K562 (cell line): Measurements from ENCODE around the gene TNFAIP3. TPM values are rescaled to one million over a fixed set of nuclear protein-coding genes. Genes with fewer than 3 reads are reported as not detected.

Source experiments
- COPS2 ChIP-seq: fragments of 450-650 bp; conservative IDR thresholded peaks from 2 replicates; pipeline ENCODE4 v1.6.1; 2016; ENCODE audit warnings: mild to moderate bottlenecking, moderate library complexity
- IRF2 ChIP-seq: sonication (generic); formaldehyde crosslinking; IDR thresholded peaks from 2 replicates; pipeline ENCODE4 v1.8.1; 2022; ENCODE audit warnings: mild to moderate bottlenecking, missing genetic modification reagents
- KAT8 ChIP-seq: fragments of 450-650 bp; IDR thresholded peaks from 2 replicates; pipeline ENCODE4 v1.6.1; 2016; ENCODE audit warnings: low read depth, mild to moderate bottlenecking
- L3MBTL2 ChIP-seq: fragments of 450-650 bp; IDR thresholded peaks from 2 replicates; pipeline ENCODE4 v1.6.1; 2016; ENCODE audit warnings: mild to moderate bottlenecking, moderate library complexity
- NCOA6 ChIP-seq: fragments of 450-650 bp; IDR thresholded peaks from 2 replicates; pipeline ENCODE4 v1.6.1; 2017; ENCODE audit warnings: mild to moderate bottlenecking
- PTRF ChIP-seq: fragments of 450-650 bp; IDR thresholded peaks from 2 replicates; pipeline ENCODE4 v1.6.1; 2016; ENCODE audit warnings: mild to moderate bottlenecking, missing genetic modification characterization, missing compliant biosample characterization
- SAFB ChIP-seq: fragments of 200-400 bp; formaldehyde crosslinking; IDR thresholded peaks from 2 replicates; pipeline ENCODE4 v1.6.1; 2017; ENCODE audit warnings: low read depth, low read length, borderline replicate concordance
- TBP ChIP-seq: optimal IDR thresholded peaks from 2 replicates; pipeline ENCODE3; 2011; ENCODE audit warnings: low read depth, low read length, improper control_type of control experiment
- ZNF668 ChIP-seq: fragments of 250-450 bp; sonication (Bioruptor Pico); IDR thresholded peaks from 2 replicates; pipeline ENCODE4 v1.8.0; 2022; ENCODE audit warnings: mild to moderate bottlenecking, inconsistent platforms
- polyA plus RNA-seq, 8 experiments: library from polyadenylated mRNA; depleted of rRNA in 4 of 8; stranded (reverse) in 5 of 8; unstranded in 3 of 8; fragments of >200 nt; fragmentation: Nextera tagmentation in 2 of 8; fragmentation: Illumina TruSeq in 1 of 8; extraction: Ambion mirVana in 2 of 8; extraction: Trizol in 1 of 8; gene quantifications; 2 replicates each; pipeline versions ENCODE4 v1.2.1 to v1.2.3, GENCODE V29; 2011 to 2014; ENCODE audit warnings: inconsistent platforms in 1 of 8, missing spikeins in 1 of 8
- total RNA-seq, 7 experiments: library from RNA; depleted of rRNA in 6 of 7; stranded (reverse); fragments of >200 nt in 6 of 7; fragmentation: Illumina TruSeq in 2 of 7; extraction: Trizol in 2 of 7; gene quantifications; 2 replicates each; pipeline versions ENCODE4 v1.2.1 to v1.2.3, GENCODE V29; 2011 to 2021; ENCODE audit warnings: low replicate concordance in 1 of 7
- TF ChIP-seq, protein P1 (sequence below): fragments of 450-650 bp; IDR thresholded peaks from 2 replicates; pipeline ENCODE4 v1.6.1; 2016; ENCODE audit warnings: mild to moderate bottlenecking, moderate library complexity
- TF ChIP-seq, protein P2 (sequence below): fragments of 450-650 bp; formaldehyde crosslinking; IDR thresholded peaks from 2 replicates; pipeline ENCODE4 v1.4.0; 2020; ENCODE audit warnings: mild to moderate bottlenecking, mixed read lengths
- TF ChIP-seq, protein P3 (sequence below): fragments of 200-800 bp; sonication (Bioruptor generic); IDR thresholded peaks from 2 replicates; pipeline ENCODE4 v1.6.1; 2017; ENCODE audit warnings: missing genetic modification characterization, missing compliant biosample characterization

Gene TNFAIP3
- total and polyA plus RNA-seq, 9 of the 15 experiments (the other 6 are each of a cell fraction or from before 2014, with no cell fraction given), result 0.79 to 17.0 (median 6.4) TPM

DNA sequence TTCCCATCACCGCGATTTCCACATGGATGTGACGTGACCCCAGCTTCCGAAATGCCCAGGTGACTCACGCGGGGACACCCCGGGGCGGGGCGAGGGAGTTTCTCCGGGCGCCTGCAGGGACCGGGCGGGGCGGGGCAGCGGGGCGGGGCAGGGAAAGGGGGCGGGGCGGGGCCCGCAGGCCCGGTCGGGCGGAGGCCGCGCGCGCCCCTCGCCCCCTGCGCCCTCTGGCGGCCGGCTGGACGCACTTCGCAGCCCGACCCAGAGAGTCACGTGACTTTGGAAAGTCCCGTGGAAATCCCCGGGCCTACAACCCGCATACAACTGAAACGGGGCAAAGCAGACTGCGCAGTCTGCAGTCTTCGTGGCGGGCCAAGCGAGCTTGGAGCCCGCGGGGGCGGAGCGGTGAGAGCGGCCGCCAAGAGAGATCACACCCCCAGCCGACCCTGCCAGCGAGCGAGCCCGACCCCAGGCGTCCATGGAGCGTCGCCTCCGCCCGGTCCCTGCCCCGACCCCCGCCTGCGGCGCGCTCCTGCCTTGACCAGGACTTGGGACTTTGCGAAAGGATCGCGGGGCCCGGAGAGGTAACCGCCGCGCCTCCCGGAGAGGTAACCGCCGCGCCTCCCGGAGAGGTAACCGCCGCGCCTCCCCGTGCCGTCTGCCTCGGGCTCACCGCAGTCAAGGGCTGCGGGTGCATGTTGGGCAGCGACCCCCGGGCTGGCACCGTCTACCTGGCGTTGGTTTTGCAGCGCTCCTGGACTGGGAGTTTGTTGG is at the start of gene TNFAIP3 (continued):
- TF ChIP-seq, protein P1, sequence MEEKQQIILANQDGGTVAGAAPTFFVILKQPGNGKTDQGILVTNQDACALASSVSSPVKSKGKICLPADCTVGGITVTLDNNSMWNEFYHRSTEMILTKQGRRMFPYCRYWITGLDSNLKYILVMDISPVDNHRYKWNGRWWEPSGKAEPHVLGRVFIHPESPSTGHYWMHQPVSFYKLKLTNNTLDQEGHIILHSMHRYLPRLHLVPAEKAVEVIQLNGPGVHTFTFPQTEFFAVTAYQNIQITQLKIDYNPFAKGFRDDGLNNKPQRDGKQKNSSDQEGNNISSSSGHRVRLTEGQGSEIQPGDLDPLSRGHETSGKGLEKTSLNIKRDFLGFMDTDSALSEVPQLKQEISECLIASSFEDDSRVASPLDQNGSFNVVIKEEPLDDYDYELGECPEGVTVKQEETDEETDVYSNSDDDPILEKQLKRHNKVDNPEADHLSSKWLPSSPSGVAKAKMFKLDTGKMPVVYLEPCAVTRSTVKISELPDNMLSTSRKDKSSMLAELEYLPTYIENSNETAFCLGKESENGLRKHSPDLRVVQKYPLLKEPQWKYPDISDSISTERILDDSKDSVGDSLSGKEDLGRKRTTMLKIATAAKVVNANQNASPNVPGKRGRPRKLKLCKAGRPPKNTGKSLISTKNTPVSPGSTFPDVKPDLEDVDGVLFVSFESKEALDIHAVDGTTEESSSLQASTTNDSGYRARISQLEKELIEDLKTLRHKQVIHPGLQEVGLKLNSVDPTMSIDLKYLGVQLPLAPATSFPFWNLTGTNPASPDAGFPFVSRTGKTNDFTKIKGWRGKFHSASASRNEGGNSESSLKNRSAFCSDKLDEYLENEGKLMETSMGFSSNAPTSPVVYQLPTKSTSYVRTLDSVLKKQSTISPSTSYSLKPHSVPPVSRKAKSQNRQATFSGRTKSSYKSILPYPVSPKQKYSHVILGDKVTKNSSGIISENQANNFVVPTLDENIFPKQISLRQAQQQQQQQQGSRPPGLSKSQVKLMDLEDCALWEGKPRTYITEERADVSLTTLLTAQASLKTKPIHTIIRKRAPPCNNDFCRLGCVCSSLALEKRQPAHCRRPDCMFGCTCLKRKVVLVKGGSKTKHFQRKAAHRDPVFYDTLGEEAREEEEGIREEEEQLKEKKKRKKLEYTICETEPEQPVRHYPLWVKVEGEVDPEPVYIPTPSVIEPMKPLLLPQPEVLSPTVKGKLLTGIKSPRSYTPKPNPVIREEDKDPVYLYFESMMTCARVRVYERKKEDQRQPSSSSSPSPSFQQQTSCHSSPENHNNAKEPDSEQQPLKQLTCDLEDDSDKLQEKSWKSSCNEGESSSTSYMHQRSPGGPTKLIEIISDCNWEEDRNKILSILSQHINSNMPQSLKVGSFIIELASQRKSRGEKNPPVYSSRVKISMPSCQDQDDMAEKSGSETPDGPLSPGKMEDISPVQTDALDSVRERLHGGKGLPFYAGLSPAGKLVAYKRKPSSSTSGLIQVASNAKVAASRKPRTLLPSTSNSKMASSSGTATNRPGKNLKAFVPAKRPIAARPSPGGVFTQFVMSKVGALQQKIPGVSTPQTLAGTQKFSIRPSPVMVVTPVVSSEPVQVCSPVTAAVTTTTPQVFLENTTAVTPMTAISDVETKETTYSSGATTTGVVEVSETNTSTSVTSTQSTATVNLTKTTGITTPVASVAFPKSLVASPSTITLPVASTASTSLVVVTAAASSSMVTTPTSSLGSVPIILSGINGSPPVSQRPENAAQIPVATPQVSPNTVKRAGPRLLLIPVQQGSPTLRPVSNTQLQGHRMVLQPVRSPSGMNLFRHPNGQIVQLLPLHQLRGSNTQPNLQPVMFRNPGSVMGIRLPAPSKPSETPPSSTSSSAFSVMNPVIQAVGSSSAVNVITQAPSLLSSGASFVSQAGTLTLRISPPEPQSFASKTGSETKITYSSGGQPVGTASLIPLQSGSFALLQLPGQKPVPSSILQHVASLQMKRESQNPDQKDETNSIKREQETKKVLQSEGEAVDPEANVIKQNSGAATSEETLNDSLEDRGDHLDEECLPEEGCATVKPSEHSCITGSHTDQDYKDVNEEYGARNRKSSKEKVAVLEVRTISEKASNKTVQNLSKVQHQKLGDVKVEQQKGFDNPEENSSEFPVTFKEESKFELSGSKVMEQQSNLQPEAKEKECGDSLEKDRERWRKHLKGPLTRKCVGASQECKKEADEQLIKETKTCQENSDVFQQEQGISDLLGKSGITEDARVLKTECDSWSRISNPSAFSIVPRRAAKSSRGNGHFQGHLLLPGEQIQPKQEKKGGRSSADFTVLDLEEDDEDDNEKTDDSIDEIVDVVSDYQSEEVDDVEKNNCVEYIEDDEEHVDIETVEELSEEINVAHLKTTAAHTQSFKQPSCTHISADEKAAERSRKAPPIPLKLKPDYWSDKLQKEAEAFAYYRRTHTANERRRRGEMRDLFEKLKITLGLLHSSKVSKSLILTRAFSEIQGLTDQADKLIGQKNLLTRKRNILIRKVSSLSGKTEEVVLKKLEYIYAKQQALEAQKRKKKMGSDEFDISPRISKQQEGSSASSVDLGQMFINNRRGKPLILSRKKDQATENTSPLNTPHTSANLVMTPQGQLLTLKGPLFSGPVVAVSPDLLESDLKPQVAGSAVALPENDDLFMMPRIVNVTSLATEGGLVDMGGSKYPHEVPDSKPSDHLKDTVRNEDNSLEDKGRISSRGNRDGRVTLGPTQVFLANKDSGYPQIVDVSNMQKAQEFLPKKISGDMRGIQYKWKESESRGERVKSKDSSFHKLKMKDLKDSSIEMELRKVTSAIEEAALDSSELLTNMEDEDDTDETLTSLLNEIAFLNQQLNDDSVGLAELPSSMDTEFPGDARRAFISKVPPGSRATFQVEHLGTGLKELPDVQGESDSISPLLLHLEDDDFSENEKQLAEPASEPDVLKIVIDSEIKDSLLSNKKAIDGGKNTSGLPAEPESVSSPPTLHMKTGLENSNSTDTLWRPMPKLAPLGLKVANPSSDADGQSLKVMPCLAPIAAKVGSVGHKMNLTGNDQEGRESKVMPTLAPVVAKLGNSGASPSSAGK, result peak; percentile 50; the same call in 1 of the 2 replicates
- TF ChIP-seq SAFB (0 out of 2 replicates have a peak, but pooled peaks have one; percentile 39), L3MBTL2 (peak; percentile 4; the same call in 1 of the 2 replicates), ZNF668 (CRISPR knock-in tag) (peak; percentile 88; the same call in 1 of the 2 replicates), COPS2 (no peak), IRF2 (CRISPR knock-in tag) (no peak), NCOA6 (peak; percentile 81; the same call in 1 of the 2 replicates), PTRF (tag) (no peak), KAT8 (no peak), TBP (peak; percentile 60)
- TF ChIP-seq, protein P2, sequence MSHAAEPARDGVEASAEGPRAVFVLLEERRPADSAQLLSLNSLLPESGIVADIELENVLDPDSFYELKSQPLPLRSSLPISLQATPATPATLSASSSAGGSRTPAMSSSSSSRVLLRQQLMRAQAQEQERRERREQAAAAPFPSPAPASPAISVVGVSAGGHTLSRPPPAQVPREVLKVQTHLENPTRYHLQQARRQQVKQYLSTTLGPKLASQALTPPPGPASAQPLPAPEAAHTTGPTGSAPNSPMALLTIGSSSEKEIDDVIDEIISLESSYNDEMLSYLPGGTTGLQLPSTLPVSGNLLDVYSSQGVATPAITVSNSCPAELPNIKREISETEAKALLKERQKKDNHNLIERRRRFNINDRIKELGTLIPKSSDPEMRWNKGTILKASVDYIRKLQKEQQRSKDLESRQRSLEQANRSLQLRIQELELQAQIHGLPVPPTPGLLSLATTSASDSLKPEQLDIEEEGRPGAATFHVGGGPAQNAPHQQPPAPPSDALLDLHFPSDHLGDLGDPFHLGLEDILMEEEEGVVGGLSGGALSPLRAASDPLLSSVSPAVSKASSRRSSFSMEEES (CRISPR knock-in tag), result peak; percentile 100
- TF ChIP-seq, protein P3, sequence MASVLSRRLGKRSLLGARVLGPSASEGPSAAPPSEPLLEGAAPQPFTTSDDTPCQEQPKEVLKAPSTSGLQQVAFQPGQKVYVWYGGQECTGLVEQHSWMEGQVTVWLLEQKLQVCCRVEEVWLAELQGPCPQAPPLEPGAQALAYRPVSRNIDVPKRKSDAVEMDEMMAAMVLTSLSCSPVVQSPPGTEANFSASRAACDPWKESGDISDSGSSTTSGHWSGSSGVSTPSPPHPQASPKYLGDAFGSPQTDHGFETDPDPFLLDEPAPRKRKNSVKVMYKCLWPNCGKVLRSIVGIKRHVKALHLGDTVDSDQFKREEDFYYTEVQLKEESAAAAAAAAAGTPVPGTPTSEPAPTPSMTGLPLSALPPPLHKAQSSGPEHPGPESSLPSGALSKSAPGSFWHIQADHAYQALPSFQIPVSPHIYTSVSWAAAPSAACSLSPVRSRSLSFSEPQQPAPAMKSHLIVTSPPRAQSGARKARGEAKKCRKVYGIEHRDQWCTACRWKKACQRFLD (CRISPR knock-in tag), result 0 out of 2 replicates have a peak, but pooled peaks have one; percentile 74
